Heart right ventricle (tissue), 16 donors: Measurements from ENCODE around the gene ALG6. TPM values are rescaled to one million over a fixed set of nuclear protein-coding genes. Genes with fewer than 3 reads are reported as not detected.

Source experiments
- ATAC-seq, 8 donors: fragments of 200-7000 bp; cut with Tn5 transposase; one replicate each; pipeline ENCODE4 v1.9.1; 2020; ENCODE audit warnings: mild to moderate bottlenecking in 8 of 8, moderate library complexity in 8 of 8, moderate number of reproducible peaks in 1 of 8
- DNase-seq, 2 donors: peaks; one replicate each; pipeline ENCODE4 v3.0.0-alpha.2; 2020
- H3K27ac ChIP-seq, 10 donors: fragments of 200-600 bp; sonication (generic) in 2 of 10; one replicate each; pipeline versions ENCODE4 v1.5.0 to v1.8.0; 2020 to 2022; ENCODE audit warnings: mild to moderate bottlenecking in 3 of 10
- H3K27me3 ChIP-seq, 7 donors: fragments of 200-600 bp; one replicate each; pipeline ENCODE4 v1.8.0; 2021 to 2022; ENCODE audit warnings: mild to moderate bottlenecking in 2 of 7
- H3K36me3 ChIP-seq, 9 donors: fragments of 200-600 bp; sonication (generic) in 1 of 9; one replicate each; pipeline versions ENCODE4 v1.5.0 to v1.8.0; 2020 to 2022; ENCODE audit warnings: mild to moderate bottlenecking in 2 of 9
- H3K4me1 ChIP-seq, 9 donors: fragments of 200-600 bp; sonication (generic) in 1 of 9; one replicate each; pipeline versions ENCODE4 v1.5.0 to v1.8.0; 2020 to 2022; ENCODE audit warnings: mild to moderate bottlenecking in 4 of 9
- H3K4me3 ChIP-seq, 10 donors: fragments of 200-600 bp; sonication (generic) in 2 of 10; one replicate each; pipeline versions ENCODE4 v1.5.0 to v1.8.0; 2020 to 2022; ENCODE audit warnings: mild to moderate bottlenecking in 7 of 10, moderate library complexity in 2 of 10
- H3K9me3 ChIP-seq, 11 donors: fragments of 200-600 bp in 10 of 11; sonication (generic) in 2 of 11; one replicate each; pipeline versions ENCODE4 v1.5.0 to v1.8.0; 2013 to 2022; ENCODE audit warnings: mild to moderate bottlenecking in 2 of 11, control low read depth in 1 of 11, moderate library complexity in 1 of 11
- CTCF ChIP-seq, 9 donors: fragments of 200-600 bp; sonication (generic) in 2 of 9; IDR thresholded peaks; one replicate each; pipeline versions ENCODE4 v1.5.0 to v1.8.0; 2021 to 2022; ENCODE audit warnings: antibody characterized with exemption in 9 of 9, mild to moderate bottlenecking in 5 of 9, moderate library complexity in 1 of 9
- WGBS, 2 donors: extraction: QIAGEN DNeasy Blood & Tissue Kit; methylation state at CpG; one replicate each; pipeline ENCODE4 v1.1.7; 2013; ENCODE audit warnings: inconsistent platforms in 1 of 2; 5-methylcytosine and 5-hydroxymethylcytosine counted together
- intact Hi-C, 10 donors: fragments of 100-400 bp; cut with DNase I; formaldehyde crosslinking; loops; one replicate each; pipeline versions ENCODE4 v1.11.1 to v1.14.2; 2022
- long read RNA-seq, 3 donors: library from polyadenylated mRNA; unstranded; transcript quantifications; one replicate each; pipeline ENCODE4 v2.0.0, GENCODE V29; 2020 to 2021
- polyA plus RNA-seq, 2 donors: library from polyadenylated mRNA; stranded (reverse); fragments of 200-250 nt; gene quantifications; one replicate each; pipeline ENCODE4 v1.2.3, GENCODE V29; 2013
- total RNA-seq, 10 donors: library from RNA; stranded (reverse); fragmentation: NEBNext Ultra II Directional in 3 of 10; extraction: Animal tissue kit (Norgen Biotek cat#: 25700) in 3 of 10; gene quantifications; one replicate each; pipeline versions ENCODE4 v1.2.1 to v1.2.4, GENCODE V29; 2021 to 2023
- donor health status: Arrhythmogenic right ventricular cardiomyopathy.
- donor health status: ischemic (EF 13 %, LVEDD 7.1; RV severe dilation, severe dysfunction).
- donor health status: healthy with polysubstance abuse.
- donor health status: DM: no; HTN: yes; CAD: no.
- donor health status: DM: no; HTN: no; CAD: no.
- donor health status: ischemic (EF 25% LVEDD 6.9; RV normal size, moderate dysfunction).
- donor health status: ischemic (EF 25% LVEDD 5.7; RV mildly dilated, moderate dysfunction).
- donor health status: healthy.
- donor health status: DM: yes; HTN: yes; CAD: no.
- donor health status: Ischemic cardiomyopathy.
- donor health status: ischemic (EF 35%, LVEDD 5.7; RV mildly dilated, moderate dysfunction).
- donor health status: nonischemic (EF 11% LVEDD 7.7; RV severe dilation, severe dysfunction).
- donor health status: DM: yes; HTN: yes; CAD: no.
- donor health status: PGD.
- donor health status: ischemic (EF 29% LVEDD 5.4; RV normal size, mild dysfunction).
- donor health status: nonischemic (EF 23%, LVEDD 6.1; RV moderate dilation, normal function).

ALG6 gene
- 1 to 10 TPM; 3.3 to 5.8 (median 3.9) TPM for total RNA-seq
- 10 to 100 TPM in 1 of 2 donors, 1 to 10 TPM in 1; 5.2 to 20.8 TPM for polyA plus RNA-seq
- long read RNA-seq, donor 1, transcript ALG6-202 (15 exons, 3,371 nt) = major isoform, 16 of 19 reads
- long read RNA-seq, donor 1, partial matches to known transcripts = 0 of 19 reads
- long read RNA-seq, donor 1, other reads (novel, unspliced or antisense) = 3 of 19 reads
- long read RNA-seq, donor 2, partial matches to known transcripts = 0 of 9 reads
- long read RNA-seq, donor 2, other reads (novel, unspliced or antisense) = 4 of 9 reads
- long read RNA-seq, donor 3, transcript ALG6-202 (15 exons, 3,371 nt) = major isoform, 19 of 23 reads
- long read RNA-seq, donor 3, partial matches to known transcripts = 2 of 23 reads
- long read RNA-seq, donor 3, other reads (novel, unspliced or antisense) = 2 of 23 reads

- H3K27ac ChIP-seq = peak within 1 kb of the TSS in 9 of 10 donors; percentile 75 to 93 (median 83)
- intact Hi-C loops = no loop called here
- ATAC-seq (peak; percentile 99 to 100 (median 99)), DNase-seq (peak; percentile 92 to 97)
- no peaks in the 10 kb centered on the region for H3K9me3 ChIP-seq
- peaks cover 0 to 18% (median 9%) of the 10 kb centered on the region in 9 donors for H3K4me1 ChIP-seq
- H3K27me3 ChIP-seq = peaks cover 0 to 9% (median 0%) of the 10 kb centered on the region in 7 donors
- TF ChIP-seq CTCF (IDR thresholded peaks at IDR 0.05) = peak in 4 of 9 donors; percentile 23 to 41 (median 34)
- H3K4me3 ChIP-seq = peak within 1 kb of the TSS; percentile 59 to 97 (median 88)
- peaks cover 0 to 20% (median 0%) of the 10 kb centered on the region in 9 donors for H3K36me3 ChIP-seq
- 1% methylated on average over 74 to 77 of the region's 77 CpGs for WGBS, 2 donors
Observed at GRCh38 chr1:63367215-63368103, at the start of gene ALG6. TSS of gene ALG6 (plus strand) at chr1:63367627. CDS start at chr1:63370978, 3,351 bp downstream.

- WGBS, 2 donors = 5 to 9% methylated on average over 14 of the region's 14 CpGs
- peak overlapping the region in 5 of 10 donors; percentile 32 to 57 (median 44) for H3K4me3 ChIP-seq
- peaks cover 0 to 5% (median 0%) of the 10 kb centered on the region in 9 donors for H3K36me3 ChIP-seq
- no peak for TF ChIP-seq CTCF (IDR thresholded peaks at IDR 0.05)
- peaks cover 49 to 100% (median 99%) of the 10 kb centered on the region in 7 donors for H3K27me3 ChIP-seq
- H3K4me1 ChIP-seq = peaks cover 3 to 56% (median 31%) of the 10 kb centered on the region in 9 donors
- no peak for ATAC-seq
- intact Hi-C loops = no loop called here
- no peaks in the 10 kb centered on the region for H3K9me3 ChIP-seq
- H3K27ac ChIP-seq = no peak overlapping the region
- DNase-seq = no peak
Observed at GRCh38 chr1:63317817-63318152, 49.6 kb upstream of the ALG6 start.

GRCh38 chr1:63318201-63318979 is 49.0 kb upstream of the ALG6 start:
- WGBS, 2 donors = 13 to 16% methylated on average over 28 of the region's 28 CpGs
- Histone ChIP-seq H3K4me1 (peaks cover 3 to 61% (median 35%) of the 10 kb centered on the region in 9 donors), H3K9me3 (no peaks in the 10 kb centered on the region), H3K4me3 (peak overlapping the region in 1 of 10 donors; percentile 48), H3K36me3 (peaks cover 0 to 5% (median 0%) of the 10 kb centered on the region in 9 donors), H3K27me3 (peaks cover 56 to 100% (median 99%) of the 10 kb centered on the region in 7 donors), H3K27ac (no peak overlapping the region)
- no peak for DNase-seq
- no peak for TF ChIP-seq CTCF (IDR thresholded peaks at IDR 0.05)
- no peak for ATAC-seq
- intact Hi-C loops = no loop called here
